Measurements from ENCODE around the gene ZFPL1. TPM values are rescaled to one million over a fixed set of nuclear protein-coding genes. Genes with fewer than 3 reads are reported as not detected.
A peak's percentile ranks its signal among the peaks of the same experiment; 100 is the strongest.

ZFPL1 gene
- total RNA-seq, 1 donor from 2014 or later: 46.2 TPM

GRCh38 chr11:65113839-65114238, 29.8 kb downstream of the ZFPL1 start:
- DNase-seq (ENCODE audit: low spot score in 2 of 2, unreplicated experiment in 2 of 2): no peak
- Mint-ChIP-seq H3K4me3 (peak overlapping the region; percentile 95), H3K27ac (peak overlapping the region; percentile 96), H3K36me3 (peaks cover 8% of the 10 kb centered on the region), H3K27me3 (ENCODE audit: low read depth) (peaks cover 2% of the 10 kb centered on the region), H3K4me1 (peaks cover 36% of the 10 kb centered on the region), H3K9me3 (no peaks in the 10 kb centered on the region)
- TF ChIP-seq, protein P1, sequence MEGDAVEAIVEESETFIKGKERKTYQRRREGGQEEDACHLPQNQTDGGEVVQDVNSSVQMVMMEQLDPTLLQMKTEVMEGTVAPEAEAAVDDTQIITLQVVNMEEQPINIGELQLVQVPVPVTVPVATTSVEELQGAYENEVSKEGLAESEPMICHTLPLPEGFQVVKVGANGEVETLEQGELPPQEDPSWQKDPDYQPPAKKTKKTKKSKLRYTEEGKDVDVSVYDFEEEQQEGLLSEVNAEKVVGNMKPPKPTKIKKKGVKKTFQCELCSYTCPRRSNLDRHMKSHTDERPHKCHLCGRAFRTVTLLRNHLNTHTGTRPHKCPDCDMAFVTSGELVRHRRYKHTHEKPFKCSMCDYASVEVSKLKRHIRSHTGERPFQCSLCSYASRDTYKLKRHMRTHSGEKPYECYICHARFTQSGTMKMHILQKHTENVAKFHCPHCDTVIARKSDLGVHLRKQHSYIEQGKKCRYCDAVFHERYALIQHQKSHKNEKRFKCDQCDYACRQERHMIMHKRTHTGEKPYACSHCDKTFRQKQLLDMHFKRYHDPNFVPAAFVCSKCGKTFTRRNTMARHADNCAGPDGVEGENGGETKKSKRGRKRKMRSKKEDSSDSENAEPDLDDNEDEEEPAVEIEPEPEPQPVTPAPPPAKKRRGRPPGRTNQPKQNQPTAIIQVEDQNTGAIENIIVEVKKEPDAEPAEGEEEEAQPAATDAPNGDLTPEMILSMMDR (IDR thresholded peaks at IDR 0.05; ENCODE audit: unreplicated experiment): no peak

- H3K27ac Mint-ChIP-seq: no peak overlapping the region
- H3K4me1 Mint-ChIP-seq: peaks cover 37% of the 10 kb centered on the region
- no peaks in the 10 kb centered on the region for H3K9me3 Mint-ChIP-seq
- DNase-seq (ENCODE audit: low spot score in 2 of 2, unreplicated experiment in 2 of 2): no peak
- TF ChIP-seq, protein P1 (IDR thresholded peaks at IDR 0.05; ENCODE audit: unreplicated experiment): no peak
- H3K27me3 Mint-ChIP-seq (ENCODE audit: low read depth): peaks cover 2% of the 10 kb centered on the region
- peak overlapping the region; percentile 39 for H3K4me3 Mint-ChIP-seq
- peaks cover 9% of the 10 kb centered on the region for H3K36me3 Mint-ChIP-seq
Observed at GRCh38 chr11:65114538-65115171, 30.6 kb downstream of the ZFPL1 start.

GRCh38 chr11:65115361-65116082, 31.5 kb downstream of the ZFPL1 start:
- Mint-ChIP-seq H3K4me1 (peaks cover 37% of the 10 kb centered on the region), H3K4me3 (peak overlapping the region; percentile 39), H3K36me3 (peaks cover 10% of the 10 kb centered on the region), H3K9me3 (no peaks in the 10 kb centered on the region), H3K27ac (no peak overlapping the region), H3K27me3 (ENCODE audit: low read depth) (peaks cover 2% of the 10 kb centered on the region)
- TF ChIP-seq, protein P1 (IDR thresholded peaks at IDR 0.05; ENCODE audit: unreplicated experiment): no peak
- DNase-seq (ENCODE audit: low spot score in 2 of 2, unreplicated experiment in 2 of 2): no peak

DNA sequence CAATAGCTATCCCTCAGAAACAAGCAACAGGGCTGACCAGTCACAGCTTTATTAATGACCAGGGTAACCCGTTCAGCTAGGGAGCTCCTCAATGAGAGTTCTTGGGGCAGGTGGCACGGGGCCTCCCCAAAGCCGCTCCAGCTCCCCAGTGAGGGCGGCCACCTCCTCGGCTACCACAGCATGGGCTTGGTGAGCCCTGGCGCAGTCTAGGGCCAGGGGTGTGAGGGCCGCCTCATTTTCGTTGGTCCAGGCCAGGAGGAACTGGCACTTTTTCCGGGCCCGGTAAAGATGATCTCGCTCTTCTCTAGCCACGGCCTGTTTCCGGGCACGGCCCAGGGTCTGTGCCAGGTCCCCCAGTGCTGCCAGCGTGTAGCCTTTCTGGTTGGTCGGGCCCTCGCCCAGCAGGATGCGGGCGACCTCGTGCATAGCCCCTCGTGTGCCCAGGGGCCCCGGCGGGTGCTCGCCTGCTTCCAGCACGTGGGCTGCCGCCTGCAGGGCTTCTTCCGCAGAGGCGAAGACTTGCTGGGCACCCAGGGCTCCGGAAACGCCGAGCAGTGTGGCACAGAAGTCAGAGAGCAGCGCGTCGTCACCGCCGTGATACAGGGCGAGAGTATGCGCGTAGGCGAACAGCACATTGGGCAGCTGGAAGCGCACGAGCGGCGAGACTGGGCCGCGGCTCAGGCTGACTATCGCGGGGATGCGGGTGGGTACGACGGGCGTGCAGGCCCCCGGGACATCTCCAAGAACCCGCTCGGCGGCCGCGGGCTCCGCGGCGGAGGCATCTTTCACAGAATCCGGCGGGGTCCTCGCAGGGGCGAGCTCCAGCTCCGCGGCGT, 32.6 kb downstream of the ZFPL1 start:
- Mint-ChIP-seq H3K27me3 (ENCODE audit: low read depth) (peaks cover 2% of the 10 kb centered on the region), H3K9me3 (no peaks in the 10 kb centered on the region), H3K4me1 (peaks cover 36% of the 10 kb centered on the region), H3K36me3 (peaks cover 10% of the 10 kb centered on the region), H3K4me3 (peak overlapping the region; percentile 85), H3K27ac (peak overlapping the region; percentile 83)
- TF ChIP-seq, protein P1 (IDR thresholded peaks at IDR 0.05; ENCODE audit: unreplicated experiment): no peak
- peak in 1 of 2 experiments; percentile 57 for DNase-seq (ENCODE audit: low spot score in 2 of 2, unreplicated experiment in 2 of 2)

GRCh38 chr11:65117206-65118096, 33.4 kb downstream of the ZFPL1 start, which contains the start of gene ZNHIT2:
ZNHIT2 (minus strand) TSS chr11:65117701; CDS start chr11:65117653, 48 bp downstream.
- peak; percentile 99 to 100 for DNase-seq (ENCODE audit: low spot score in 2 of 2, unreplicated experiment in 2 of 2)
- no peaks in the 10 kb centered on the region for H3K9me3 Mint-ChIP-seq
- H3K4me1 Mint-ChIP-seq: peaks cover 37% of the 10 kb centered on the region
- peak within 1 kb of the TSS; percentile 96 for H3K27ac Mint-ChIP-seq
- TF ChIP-seq, protein P1 (IDR thresholded peaks at IDR 0.05; ENCODE audit: unreplicated experiment): peak; percentile 99
- peak within 1 kb of the TSS; percentile 85 for H3K4me3 Mint-ChIP-seq
- peaks cover 10% of the 10 kb centered on the region for H3K36me3 Mint-ChIP-seq
- H3K27me3 Mint-ChIP-seq (ENCODE audit: low read depth): no peaks in the 10 kb centered on the region
